GM18507 (cell line): ENCODE results near the gene ZDHHC22.
"Not testable (repeated sequence)": the region's sequence is repeated elsewhere in the genome, so short reads cannot be mapped to it uniquely, and the experiment has no call there.

Experiments used
- DNase-seq: peaks from one replicate; pipeline ENCODE4 v3.0.0; 2011; ENCODE audit warnings: low read depth; ENCODE audit not compliant: insufficient read length; ENCODE audit errors: extremely low spot score
- FAIRE-seq: peaks from 2 replicates; lab custom pipeline; 2011; peaks lifted over from hg19 to GRCh38; lab: Jason Lieb, UNC

ZDHHC22 gene, protein sequence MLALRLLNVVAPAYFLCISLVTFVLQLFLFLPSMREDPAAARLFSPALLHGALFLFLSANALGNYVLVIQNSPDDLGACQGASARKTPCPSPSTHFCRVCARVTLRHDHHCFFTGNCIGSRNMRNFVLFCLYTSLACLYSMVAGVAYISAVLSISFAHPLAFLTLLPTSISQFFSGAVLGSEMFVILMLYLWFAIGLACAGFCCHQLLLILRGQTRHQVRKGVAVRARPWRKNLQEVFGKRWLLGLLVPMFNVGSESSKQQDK

DNA sequence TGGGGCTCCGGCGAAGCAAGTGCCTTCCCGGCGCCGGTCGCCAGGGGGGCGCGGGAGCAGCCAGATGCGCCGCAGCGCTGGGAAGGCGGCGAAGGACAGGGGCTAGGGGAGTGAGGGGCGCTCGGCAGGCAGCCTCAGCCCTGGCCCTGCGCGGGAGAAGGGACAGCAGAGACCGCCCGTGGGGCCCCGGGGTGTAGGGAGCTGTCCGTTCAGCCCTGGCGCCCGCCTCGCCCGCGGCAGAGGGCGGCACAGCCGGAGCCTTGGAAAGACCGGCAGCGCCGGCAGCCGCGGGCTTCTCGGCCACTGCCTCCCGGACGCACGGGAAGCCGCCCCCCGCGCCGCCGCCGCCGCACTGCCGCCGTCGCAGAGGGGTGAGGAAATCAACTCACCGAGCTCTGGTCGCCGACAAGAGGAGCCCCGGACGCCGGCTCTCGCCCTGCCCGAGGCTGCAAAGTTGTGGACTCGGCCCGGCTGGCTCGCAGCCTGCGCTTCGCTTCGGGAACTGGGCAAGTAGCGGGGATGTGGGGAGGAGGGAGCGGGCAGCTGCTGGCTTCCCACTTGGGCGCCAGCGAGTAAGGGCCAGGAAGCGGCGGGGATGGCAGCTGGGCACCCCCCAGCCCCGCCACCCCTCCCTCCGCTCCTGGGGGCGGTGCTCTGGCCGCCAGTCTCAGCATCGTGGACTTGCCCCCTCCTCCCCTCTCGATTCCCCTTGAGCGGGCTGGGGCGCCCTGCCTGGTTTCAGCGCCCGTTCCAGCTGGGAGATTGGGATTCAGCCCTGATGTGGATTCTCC, at the start of gene ZDHHC22:
ZDHHC22 (minus strand) TSS at position 578 of the 791 bp plus-strand sequence. CDS start 2,053 bp downstream, outside the sequence.
- FAIRE-seq (no peak), DNase-seq (no peak)

DNA sequence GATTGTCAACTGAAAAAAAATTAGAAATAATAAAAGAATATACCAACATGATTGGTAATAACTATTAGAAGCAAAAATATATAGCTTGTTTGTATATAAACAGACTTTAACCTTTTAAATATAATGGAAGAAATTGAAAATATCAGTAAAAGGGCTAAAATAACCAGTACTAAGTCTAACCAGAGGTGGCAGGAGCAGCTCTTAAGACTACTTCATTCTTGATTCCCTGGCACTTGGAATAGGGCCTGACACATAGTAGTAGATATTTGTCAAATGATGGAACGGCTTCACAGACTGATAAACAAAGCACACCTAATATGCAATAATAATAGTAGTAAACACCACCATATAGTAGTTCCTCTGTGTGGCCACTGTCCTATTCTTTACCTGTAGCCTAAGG, 49.4 kb upstream of the ZDHHC22 start:
- no peak for DNase-seq

DNA sequence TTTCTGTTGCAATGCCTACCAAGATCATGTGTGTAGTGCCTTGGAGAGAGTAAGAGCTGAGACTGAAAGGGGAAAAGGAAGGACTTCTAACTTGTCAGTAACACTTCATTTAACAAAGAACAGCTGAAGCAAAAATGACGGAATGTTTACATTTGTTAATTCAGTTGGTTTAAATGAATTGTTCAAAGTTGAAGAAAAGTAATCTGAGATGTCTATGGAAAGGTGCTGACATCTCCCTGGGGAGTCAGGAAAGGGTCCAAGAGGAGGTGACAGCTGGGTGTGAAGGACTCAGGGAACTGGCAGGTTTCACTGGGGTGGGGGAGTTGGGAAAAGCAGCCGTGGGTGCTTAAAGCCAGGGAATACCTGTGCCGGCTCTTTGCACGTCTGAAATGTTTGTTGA, 47.9 kb upstream of the ZDHHC22 start:
- FAIRE-seq: no peak
- no peak for DNase-seq

More for the DNA sequence above, 49.4 kb upstream of the ZDHHC22 start:
- FAIRE-seq: no peak

DNA sequence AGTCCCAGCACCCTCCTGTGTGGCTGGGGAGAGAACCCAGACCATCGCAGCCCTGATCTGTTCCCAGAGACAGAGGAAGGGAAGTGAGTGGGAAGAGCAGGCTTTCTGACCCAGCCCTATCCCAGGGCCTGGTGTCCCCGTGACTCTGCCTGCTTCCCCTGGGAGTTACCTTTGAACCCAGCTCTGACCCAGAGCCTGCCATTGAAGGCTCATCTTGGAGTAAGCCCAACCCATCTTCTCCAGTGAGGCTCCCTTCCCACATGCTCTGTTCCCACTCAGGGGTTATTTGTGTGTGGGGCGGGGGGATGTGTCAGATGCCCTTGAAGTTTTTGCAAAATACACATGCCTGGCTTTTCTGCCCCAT, 46.0 kb upstream of the ZDHHC22 start:
- DNase-seq (no peak), FAIRE-seq (no peak)

DNA sequence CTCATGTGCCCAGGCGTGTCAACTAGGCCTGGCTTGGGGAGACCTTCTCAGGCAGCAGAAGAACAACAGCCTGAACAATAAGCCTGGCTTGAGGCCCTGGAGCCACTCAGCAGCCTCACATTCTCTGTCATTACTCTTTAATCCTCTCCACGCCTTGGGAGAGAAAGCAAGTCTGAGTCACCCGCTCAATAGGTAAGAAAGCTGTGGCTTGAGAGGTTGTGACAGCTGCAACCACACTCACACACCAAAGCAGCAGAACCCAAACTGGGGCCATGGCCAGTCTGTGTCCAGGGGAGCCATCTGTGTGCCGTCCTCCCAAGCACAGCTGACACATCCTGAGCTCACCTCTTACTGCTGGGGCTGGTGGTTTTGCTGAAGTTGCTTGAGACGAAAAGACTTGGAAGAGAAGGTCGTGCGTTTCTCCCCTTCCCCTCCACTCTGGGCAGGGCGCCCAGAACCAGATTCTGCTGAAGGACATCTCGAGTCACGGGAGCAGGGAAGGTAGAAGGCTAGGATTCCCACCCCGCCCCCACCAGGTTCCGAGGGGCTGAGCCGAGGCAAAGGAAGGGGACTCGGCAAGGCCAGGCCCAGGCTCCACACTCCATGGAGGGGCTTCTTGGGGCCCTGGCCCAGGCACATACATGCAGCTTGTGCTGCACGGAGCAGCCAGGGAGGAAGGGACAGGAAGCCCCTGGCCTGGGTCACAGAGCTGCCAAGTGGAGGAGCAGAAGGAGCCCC, 45.5 kb upstream of the ZDHHC22 start:
- FAIRE-seq (no peak), DNase-seq (no peak)

DNA sequence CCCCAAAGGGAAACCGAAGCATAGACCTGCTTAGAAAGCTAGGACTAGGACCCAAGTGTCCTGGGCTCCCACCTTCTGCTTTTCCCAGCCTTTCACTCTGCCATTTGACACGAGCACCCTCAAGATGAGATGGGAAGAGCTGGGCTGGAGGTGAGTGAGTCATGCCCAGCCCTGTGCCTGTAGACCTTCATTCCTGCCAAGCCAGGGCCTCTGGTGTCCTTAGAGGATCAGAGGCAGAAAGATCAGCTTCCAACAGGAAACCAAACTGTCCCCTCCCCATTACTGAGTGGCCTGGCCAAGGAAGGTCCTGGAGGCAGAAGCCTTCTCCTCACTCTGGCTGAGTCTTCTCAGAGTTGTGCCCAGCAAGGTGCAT, 43.5 kb upstream of the ZDHHC22 start:
- DNase-seq (no peak), FAIRE-seq (no peak)

DNA sequence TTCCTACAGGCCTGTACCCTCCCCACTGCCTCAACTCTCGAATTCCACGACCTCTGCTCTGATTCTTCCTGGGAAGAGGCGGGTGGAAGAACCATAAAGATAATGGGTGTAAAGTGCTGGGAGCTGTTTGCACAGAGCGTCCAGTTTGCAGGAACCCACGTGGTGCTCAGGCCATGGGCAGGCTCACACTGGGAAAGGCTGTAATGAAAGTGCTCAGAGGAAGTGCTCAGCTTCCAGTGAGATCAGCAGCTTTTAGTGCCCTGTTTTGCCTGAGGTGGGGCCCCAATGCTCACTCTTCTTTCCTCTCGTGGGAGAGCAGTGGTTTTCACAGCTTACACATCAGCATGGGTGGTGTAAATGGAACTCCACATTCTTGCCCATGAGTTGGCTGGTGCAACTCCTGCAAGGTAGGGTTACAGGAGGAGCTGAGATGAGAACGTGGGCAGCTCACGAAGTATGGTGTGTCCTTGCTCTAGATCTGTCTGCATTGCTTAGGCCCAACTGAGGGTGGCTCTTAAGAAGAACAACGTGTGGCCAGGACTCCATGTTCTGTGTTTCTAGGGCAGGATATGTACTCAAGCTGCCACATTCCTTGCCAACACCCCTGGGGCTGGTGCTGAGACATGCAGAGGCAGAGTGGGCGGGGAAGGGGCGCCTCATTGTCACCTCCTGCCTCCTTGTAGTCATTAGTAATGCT, 43.0 kb upstream of the ZDHHC22 start:
- FAIRE-seq: peak; percentile 55
- DNase-seq: no peak

DNA sequence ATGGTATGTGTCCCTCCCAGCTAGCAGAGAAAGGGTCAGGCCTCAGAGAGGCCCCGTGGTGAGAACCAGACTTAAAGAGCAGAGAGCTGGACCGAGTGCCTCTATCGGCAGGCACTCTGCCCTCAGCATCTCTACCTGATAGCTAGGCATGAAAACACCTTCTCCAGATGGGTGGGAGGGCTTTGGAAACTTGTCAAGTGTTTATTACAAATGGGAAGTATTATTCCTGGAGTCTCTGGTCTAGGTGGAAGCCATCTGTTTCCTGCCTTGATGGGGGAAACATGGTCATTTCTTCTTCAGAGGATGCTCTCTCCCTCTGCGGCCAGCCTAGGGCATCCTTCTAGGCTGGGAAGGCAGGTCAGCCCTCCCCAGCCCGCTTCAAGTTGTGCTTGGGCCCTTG, 42.3 kb upstream of the ZDHHC22 start:
- FAIRE-seq (no peak), DNase-seq (no peak)

DNA sequence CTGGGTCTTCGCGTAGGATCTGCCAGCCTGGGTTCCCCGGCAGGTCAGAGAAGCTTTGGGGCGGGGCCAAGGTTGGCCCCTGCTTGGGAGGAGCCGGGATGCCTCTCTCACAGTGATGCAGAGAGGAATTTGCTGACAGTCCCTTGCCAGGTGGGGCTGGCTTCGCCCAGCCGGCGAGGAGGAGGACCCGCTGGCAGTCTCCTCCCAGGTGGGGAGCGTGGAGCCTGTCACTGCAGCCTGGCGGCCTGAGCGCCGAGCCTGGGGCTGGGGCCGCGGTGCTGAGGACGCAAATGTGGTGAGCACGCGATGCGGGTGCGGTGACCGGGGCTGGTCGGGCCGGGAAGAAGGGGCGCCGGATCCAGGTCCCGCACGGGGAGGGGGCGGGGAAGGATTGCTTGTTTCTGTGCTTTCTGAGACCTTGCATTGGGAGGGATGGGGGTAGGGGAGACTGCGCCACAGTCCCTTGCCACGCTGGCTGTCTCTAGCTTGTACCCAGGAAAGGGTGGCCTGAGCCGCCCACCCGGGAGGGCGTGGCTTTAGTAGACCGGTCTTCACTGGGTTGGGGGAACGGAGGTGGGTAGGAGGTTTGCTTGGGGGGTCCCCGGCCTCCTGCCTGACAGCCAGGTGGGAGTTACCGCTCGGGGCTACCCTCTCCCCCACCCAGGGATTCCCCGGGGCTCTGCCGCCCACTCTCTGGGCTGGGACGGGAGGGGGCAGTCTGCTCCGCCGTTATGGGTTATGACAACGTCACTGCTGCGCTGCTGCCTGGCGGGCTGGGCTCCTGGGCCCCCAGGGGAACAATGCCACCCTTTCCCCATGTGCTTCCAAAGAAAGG, 40.2 kb upstream of the ZDHHC22 start, which contains the start of gene TMEM63C:
TMEM63C (plus strand) TSS at position 196 of the 835 bp plus-strand sequence. CDS start 37,016 bp downstream, outside the sequence.
- DNase-seq: peak; percentile 42
- FAIRE-seq: peak; percentile 68

DNA sequence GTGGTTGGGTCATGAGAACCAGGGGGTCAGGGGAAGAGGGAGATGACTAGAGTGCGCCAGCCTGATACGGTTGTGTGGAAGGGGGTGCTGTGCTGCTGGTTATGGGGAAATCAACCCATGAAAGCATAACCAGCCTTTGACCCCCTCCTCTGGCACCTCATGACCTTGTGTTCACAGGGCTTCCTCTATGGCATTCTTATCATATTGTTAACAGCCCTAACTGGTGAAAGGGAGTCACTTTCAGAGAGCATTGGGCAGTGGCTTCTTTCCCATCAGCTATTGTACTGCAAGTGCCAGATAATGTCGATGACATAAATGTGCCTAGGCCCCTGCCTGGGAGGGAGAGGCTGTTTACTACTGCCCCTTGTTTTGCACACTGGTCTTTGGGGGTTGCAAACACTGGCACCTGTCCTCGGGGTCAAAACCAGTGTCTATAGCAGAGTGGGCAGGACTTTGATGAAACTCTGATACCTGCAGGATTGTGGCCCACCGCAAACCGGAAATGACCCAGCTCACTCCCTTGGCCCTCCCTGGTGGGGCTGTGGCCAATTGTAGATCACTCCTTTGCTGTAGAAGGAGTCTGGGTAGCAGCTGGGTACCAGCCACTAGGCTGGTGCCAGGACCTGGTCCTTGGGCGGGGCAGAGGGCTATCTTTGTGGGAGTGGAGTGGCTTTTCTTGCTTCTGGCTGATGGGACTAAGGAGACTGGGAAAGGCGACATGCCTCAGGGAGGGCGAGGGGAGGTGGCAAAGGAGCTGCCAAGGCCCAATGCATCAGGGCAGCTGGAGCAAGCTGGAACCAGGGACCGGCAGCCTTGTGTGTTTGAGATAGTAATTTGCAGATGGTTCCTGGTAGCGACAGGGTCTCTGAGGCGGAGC, 39.4 kb upstream of the ZDHHC22 start:
- DNase-seq (no peak), FAIRE-seq (no peak)

DNA sequence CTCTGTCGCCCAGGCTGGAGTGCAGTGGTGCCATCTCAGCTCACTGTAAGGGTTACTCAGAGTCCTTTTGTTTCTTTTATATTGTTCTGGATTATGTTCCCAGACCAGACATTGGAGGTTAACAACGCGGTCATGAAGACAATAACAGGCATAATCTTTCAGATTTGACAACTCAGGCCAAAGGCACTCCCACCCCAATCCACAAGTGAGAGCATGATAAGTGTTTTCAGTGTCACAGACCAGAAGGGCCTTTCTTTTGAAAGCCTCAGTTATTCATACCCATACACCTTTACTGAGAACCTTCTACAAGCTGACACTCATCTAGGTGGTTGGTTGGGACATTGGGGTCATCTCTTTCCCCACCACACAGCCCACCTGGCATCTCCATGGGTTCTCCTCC, 37.1 kb upstream of the ZDHHC22 start:
- DNase-seq (no peak), FAIRE-seq (no peak)

DNA sequence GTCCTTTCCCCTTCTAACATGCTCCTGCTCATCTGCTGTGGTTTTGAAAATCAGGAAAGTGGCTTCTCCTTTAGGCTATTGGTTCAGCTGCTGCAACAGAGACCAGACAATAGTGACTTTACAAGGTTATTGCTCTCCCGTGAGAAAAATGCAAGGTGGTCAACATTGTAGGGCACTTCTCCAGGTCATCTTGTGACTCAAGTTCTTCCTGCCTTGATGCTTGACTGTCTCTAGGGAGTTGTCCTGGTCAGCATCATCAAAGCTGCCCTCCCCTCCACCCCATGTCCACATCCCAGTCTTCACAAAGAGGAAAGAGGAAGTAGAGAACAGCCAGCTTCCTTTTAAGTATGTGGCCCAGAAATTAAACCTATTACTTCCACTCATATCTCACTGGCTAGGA, 36.1 kb upstream of the ZDHHC22 start:
- FAIRE-seq (no peak), DNase-seq (no peak)

DNA sequence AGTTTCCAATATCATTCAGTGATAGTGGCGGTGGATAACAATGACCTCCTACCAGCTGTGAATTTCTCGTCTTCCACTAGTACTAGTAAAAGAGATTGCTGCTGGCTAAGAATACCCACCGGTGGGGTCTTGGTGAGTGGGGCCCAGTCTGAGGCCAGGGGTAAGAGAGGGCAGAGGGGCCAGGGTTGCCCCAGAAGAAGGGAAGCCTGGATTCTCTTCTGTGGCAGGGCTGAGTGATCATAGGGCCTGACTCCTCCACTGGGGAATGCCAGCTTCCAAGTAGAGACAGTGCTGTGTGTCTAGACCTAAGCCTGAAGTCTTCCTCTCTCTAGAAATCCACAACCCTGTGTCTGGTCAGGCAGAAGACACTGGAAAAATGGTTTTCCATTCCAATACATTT, 34.3 kb upstream of the ZDHHC22 start:
- no peak for FAIRE-seq
- DNase-seq: no peak

DNA sequence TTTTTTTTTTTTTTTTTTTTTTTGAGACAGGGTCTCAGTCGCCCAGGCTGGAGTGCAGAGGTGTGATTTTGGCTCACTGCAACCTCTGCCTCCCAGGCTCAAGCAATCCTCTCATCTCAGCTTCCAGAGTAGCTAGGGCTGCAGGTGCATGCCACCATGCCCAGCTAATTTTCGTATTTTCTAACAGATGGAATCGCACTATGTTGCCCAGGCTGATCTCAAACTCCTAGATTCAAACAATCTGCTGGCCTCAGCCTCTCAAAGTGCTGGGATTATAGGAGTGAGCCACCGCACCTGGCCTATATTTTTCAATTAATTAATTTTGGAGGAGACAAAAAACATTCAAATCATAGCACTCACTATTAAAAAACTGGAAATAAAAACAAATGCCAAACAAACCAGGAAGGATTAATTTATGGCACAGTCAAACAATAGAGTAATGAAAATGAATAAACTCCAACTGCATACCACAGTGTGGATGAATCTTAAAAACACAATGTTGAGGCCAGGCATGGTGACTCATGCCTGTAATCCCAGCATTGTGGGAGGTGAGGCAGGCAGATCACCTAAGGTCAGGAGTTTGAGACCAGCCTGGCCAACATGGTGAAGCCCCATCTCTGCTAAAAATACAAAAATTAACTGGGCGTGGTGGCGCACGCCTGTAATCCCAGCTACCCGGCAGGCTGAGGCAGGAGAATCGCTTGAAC, 32.5 kb upstream of the ZDHHC22 start:
- DNase-seq, FAIRE-seq: not testable (repeated sequence)

DNA sequence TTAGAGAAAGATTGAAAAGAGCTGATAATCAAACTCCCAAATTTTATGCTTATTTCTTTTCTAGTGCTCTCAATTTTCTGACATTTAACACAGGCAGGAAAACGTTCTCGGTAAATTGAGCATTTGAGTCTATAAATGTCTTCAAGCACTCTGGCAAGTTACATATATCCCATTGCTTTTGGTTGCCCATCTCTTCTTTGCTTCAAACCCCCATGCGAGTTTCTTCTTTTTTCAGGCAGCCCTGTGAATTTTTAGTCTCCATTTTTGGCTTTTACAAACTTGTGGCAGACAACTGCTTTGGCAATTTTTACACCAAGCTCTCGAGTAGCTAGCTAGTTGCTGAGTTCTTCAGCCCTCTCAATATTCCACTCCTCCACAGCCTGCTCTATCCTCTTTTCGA, 31.3 kb upstream of the ZDHHC22 start:
- DNase-seq (no peak), FAIRE-seq (no peak)

DNA sequence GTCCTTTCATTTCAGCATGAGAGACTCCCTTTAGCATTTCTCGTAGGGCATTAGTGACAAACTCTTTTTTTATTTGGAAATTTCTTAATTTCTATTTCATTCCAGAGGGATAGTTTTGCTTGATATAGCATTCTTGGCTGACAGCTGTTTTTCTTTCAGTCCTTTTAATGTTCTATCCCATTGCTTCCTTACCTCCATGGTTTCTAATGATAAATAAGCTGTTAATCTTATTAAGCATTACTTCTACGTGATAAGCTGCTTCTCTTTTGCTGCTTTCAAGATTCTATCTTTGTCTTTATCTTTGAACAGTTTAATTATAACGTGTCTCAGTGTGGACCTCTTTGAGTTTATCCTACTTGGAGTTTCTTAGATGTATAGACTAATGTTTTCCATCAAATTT, 28.5 kb upstream of the ZDHHC22 start:
- FAIRE-seq (no peak), DNase-seq (no peak)

DNA sequence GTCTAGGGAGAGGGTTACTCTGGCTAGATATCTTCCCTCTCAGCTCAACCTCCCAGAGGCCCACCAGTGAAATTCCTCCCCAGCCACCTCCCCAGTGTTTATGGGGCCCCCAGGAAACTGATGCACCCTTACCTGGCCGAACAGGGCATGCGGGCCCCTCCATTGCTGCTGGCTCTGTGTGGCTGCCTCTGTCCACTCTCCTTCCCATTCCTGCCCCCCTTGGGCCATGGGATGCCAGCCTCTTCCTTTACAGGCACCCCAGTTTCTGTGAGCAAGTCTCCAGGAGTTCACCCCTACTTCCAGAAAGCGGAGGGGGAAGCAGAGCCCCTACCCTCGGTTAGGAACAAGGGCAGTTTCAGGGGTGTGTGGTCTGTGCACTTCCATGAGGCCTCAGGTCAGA, 19.4 kb upstream of the ZDHHC22 start:
- DNase-seq (no peak), FAIRE-seq (no peak)

DNA sequence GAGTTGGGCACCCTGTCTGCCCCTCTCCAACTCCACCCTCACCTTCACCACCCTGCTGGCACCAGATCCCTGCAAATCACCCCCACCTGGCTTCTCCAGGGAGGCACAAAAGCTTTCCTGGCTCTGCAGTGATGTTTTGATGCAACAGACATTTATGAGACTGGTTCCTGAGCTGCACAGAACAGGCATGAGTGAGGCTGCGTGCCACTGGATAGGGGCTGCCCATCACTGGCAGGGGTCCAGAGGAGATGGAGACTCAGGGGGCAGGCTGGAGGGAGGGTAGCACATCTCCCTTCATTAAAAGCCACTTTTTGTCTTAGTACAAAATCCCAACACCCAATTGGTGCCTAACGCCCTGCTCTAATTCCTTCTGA, 17.3 kb upstream of the ZDHHC22 start:
- FAIRE-seq (no peak), DNase-seq (no peak)
